GM23338 (cell line): Measurements from ENCODE around the gene WFS1. TPM values are rescaled to one million over a fixed set of nuclear protein-coding genes. Genes with fewer than 3 reads are reported as not detected.

ENCODE experiments used
- ATAC-seq: fragments of 200-7000 bp; cut with Tn5 transposase; 3 replicates; pipeline ENCODE4 v1.9.1; 2020
- DNase-seq: peaks from one replicate; pipeline ENCODE4 v3.0.0-alpha.2; 2015; ENCODE audit warnings: low spot score
- H2AFZ ChIP-seq: fragments of 200-600 bp; sonication (generic); 2 replicates; pipeline ENCODE4 v1.8.0; 2016; ENCODE audit warnings: antibody characterized with exemption, mild to moderate bottlenecking, moderate library complexity
- H3F3A ChIP-seq: fragments of 200-600 bp; sonication (generic); replicated peaks from 2 replicates; pipeline ENCODE4 v1.8.0; 2017; ENCODE audit warnings: antibody characterized with exemption, mixed run types, low read depth
- H3K27ac ChIP-seq: fragments of 200-600 bp; sonication (generic); 2 replicates; pipeline ENCODE4 v1.6.1; 2016; ENCODE audit warnings: low read depth
- H3K27me3 ChIP-seq: fragments of 200-600 bp; sonication (generic); 2 replicates; pipeline ENCODE4 v1.8.0; 2016; ENCODE audit warnings: mild to moderate bottlenecking, mixed run types, moderate library complexity; ENCODE audit not compliant: insufficient read depth
- H3K36me3 ChIP-seq: fragments of 200-600 bp; sonication (generic); 2 replicates; pipeline ENCODE4 v1.8.0; 2016; ENCODE audit warnings: mild to moderate bottlenecking; ENCODE audit not compliant: insufficient read depth
- H3K4me1 ChIP-seq: fragments of 200-600 bp; sonication (generic); 2 replicates; pipeline ENCODE4 v1.8.0; 2016; ENCODE audit warnings: mild to moderate bottlenecking, moderate library complexity; ENCODE audit not compliant: insufficient read depth
- H3K4me2 ChIP-seq: fragments of 200-600 bp; sonication (generic); 2 replicates; pipeline ENCODE4 v1.7.1; 2017; ENCODE audit warnings: mixed run types
- H3K4me3 ChIP-seq: fragments of 200-600 bp; sonication (generic); 2 replicates; pipeline ENCODE4 v1.6.1; 2016; ENCODE audit warnings: mixed run types
- H3K79me2 ChIP-seq: fragments of 200-600 bp; sonication (generic); replicated peaks from 2 replicates; pipeline ENCODE4 v1.8.0; 2017; ENCODE audit warnings: mild to moderate bottlenecking; ENCODE audit not compliant: insufficient read depth
- H3K9me2 ChIP-seq: fragments of 200-600 bp; sonication (generic); 2 replicates; pipeline ENCODE4 v1.8.0; 2017; ENCODE audit not compliant: insufficient read depth
- H4K20me1 ChIP-seq: fragments of 200-600 bp; sonication (generic); replicated peaks from 2 replicates; pipeline ENCODE4 v1.8.0; 2017; ENCODE audit warnings: mild to moderate bottlenecking; ENCODE audit not compliant: insufficient read depth
- H3K27ac Mint-ChIP-seq: 2 replicates; pipeline ENCODE4 v1.8.0; 2020; ENCODE audit warnings: inconsistent platforms, mild to moderate bottlenecking, moderate library complexity, mixed read lengths
- H3K27me3 Mint-ChIP-seq: 3 replicates; pipeline ENCODE4 v1.8.0; 2022; ENCODE audit warnings: low read depth, mild to moderate bottlenecking, moderate library complexity, mixed read lengths, inconsistent platforms; ENCODE audit not compliant: insufficient read depth, poor library complexity
- H3K36me3 Mint-ChIP-seq: 3 replicates; pipeline ENCODE4 v1.8.0; 2021; ENCODE audit warnings: low read depth, mild to moderate bottlenecking, inconsistent platforms, moderate library complexity, mixed read lengths
- H3K4me1 Mint-ChIP-seq: 3 replicates; pipeline ENCODE4 v1.8.0; 2020; ENCODE audit warnings: mild to moderate bottlenecking, inconsistent platforms, mixed read lengths
- H3K4me3 Mint-ChIP-seq: 3 replicates; pipeline ENCODE4 v1.8.0; 2021; ENCODE audit warnings: moderate library complexity, mild to moderate bottlenecking, inconsistent platforms, mixed read lengths
- H3K9me3 Mint-ChIP-seq: 3 replicates; pipeline ENCODE4 v1.8.0; 2020; ENCODE audit warnings: moderate library complexity, mild to moderate bottlenecking, inconsistent platforms, mixed read lengths
- CREB1 ChIP-seq: fragments of 250-450 bp; sonication (Bioruptor Pico); IDR thresholded peaks from 2 replicates; pipeline ENCODE4 v1.5.0; 2020; ENCODE audit warnings: low read depth, mild to moderate bottlenecking, moderate library complexity
- CTCF ChIP-seq, 2 experiments: fragments of 200-600 bp in 1 of 2; sonication (generic) in 1 of 2; conservative IDR thresholded peaks; 2 replicates each; pipeline versions ENCODE4 v1.5.1 to v1.6.1; 2016 to 2017; ENCODE audit warnings: antibody characterized with exemption in 2 of 2, low read depth in 2 of 2, mild to moderate bottlenecking in 2 of 2, moderate library complexity in 1 of 2
- EZH2 ChIP-seq: fragments of 200-600 bp; sonication (generic); IDR thresholded peaks from one replicate; pipeline ENCODE4 v1.8.0; 2017; ENCODE audit warnings: antibody characterized with exemption, mild to moderate bottlenecking, low read depth; ENCODE audit not compliant: unreplicated experiment
- POLR2AphosphoS5 ChIP-seq: IDR thresholded peaks from 2 replicates; pipeline ENCODE4 v1.6.1; 2016; ENCODE audit warnings: antibody characterized with exemption, low read depth
- REST ChIP-seq: IDR thresholded peaks from one replicate; pipeline ENCODE4 v1.6.1; 2018; ENCODE audit warnings: antibody characterized with exemption; ENCODE audit not compliant: unreplicated experiment
- ZNF331 ChIP-seq: fragments of 250-450 bp; sonication (Bioruptor Pico); IDR thresholded peaks from 2 replicates; pipeline ENCODE4 v1.5.0; 2020; ENCODE audit warnings: low read depth, mild to moderate bottlenecking, moderate library complexity
- ZNF462 ChIP-seq: fragments of 250-450 bp; sonication (Bioruptor Pico); IDR thresholded peaks from 2 replicates; pipeline ENCODE4 v1.5.0; 2020; ENCODE audit warnings: mild to moderate bottlenecking, moderate library complexity
- polyA plus RNA-seq: library from polyadenylated mRNA; unstranded; fragments of >200 nt; fragmentation: Nextera tagmentation; extraction: Ambion mirVana; gene quantifications from 2 replicates; pipeline ENCODE4 v1.2.1, GENCODE V29; 2016
- total RNA-seq: library from RNA; depleted of rRNA; stranded (reverse); fragments of >200 nt; shearing (Covaris generic); gene quantifications from 2 replicates; pipeline ENCODE4 v1.2.3, GENCODE V29; 2014
- TF ChIP-seq, protein P1 (sequence below): IDR thresholded peaks from 2 replicates; pipeline ENCODE4 v1.6.1; 2016; ENCODE audit warnings: antibody characterized with exemption

The WFS1 gene
- total and polyA plus RNA-seq, 2 experiments from 2014 or later: 24.7 to 45.4 TPM

- no peak overlapping the region for H3K4me2 ChIP-seq
- H3K27me3 ChIP-seq: no peaks in the 10 kb centered on the region
- H3K79me2 ChIP-seq: no peaks in the 10 kb centered on the region
- H3K36me3 ChIP-seq: 0 out of 2 replicates have a peak, but pooled peaks cover 5% of the 10 kb centered on the region
- no peak overlapping the region for H2AFZ ChIP-seq
- no peak overlapping the region for H3K27ac ChIP-seq
- H3K9me2 ChIP-seq: no peaks in the 10 kb centered on the region
- Mint-ChIP-seq H3K4me1 (no peaks in the 10 kb centered on the region), H3K4me3 (no peak overlapping the region), H3K36me3 (peaks cover 9% of the 10 kb centered on the region), H3K9me3 (no peaks in the 10 kb centered on the region), H3K27me3 (peaks cover 4% of the 10 kb centered on the region), H3K27ac (peak overlapping the region; percentile 70; the same call in 1 of the 2 replicates)
- H3K4me1 ChIP-seq: no peaks in the 10 kb centered on the region
- TF ChIP-seq CTCF (conservative IDR thresholded peaks at IDR 0.05; ENCODE audit: low read depth in 2 of 2) (no peak), CREB1 (no peak), ZNF331 (CRISPR knock-in tag) (no peak), REST (no peak), EZH2 (no peak)
- ATAC-seq (no peak), DNase-seq (no peak)
- no peak overlapping the region for H3K4me3 ChIP-seq
- peaks cover 9% of the 10 kb centered on the region; the same call in 1 of the 2 replicates for H4K20me1 ChIP-seq
- no peaks in the 10 kb centered on the region for H3F3A ChIP-seq
Measured at GRCh38 chr4:6288342-6288741, 18.7 kb downstream of the WFS1 start.

DNA sequence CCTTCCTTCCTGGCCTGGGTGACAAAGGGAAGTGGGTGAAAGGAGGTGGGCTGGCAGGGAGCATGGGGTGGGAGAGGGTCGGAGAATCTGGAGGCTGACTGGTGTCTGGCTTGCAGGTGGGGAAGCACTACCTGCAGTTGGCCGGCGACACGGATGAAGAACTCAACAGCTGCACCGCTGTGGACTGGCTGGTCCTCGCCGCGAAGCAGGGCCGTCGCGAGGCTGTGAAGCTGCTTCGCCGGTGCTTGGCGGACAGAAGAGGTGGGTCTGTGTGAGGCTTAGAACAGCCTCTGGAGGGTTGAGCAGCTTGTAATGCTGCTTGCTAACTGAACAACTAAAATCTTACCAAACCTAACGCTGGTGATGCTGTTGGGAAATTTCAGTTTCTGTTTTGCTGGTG lies 19.2 kb downstream of the WFS1 start:
- no peaks in the 10 kb centered on the region for H3K9me3 Mint-ChIP-seq
- H3K4me1 ChIP-seq: no peaks in the 10 kb centered on the region
- no peaks in the 10 kb centered on the region for H3K79me2 ChIP-seq
- peaks cover 4% of the 10 kb centered on the region for H3K27me3 Mint-ChIP-seq
- no peak for ATAC-seq
- H3K36me3 Mint-ChIP-seq: peaks cover 9% of the 10 kb centered on the region
- H3K27ac ChIP-seq: no peak overlapping the region
- no peak for DNase-seq
- H3K4me3 ChIP-seq: no peak overlapping the region
- no peak overlapping the region for H2AFZ ChIP-seq
- no peaks in the 10 kb centered on the region for H3K27me3 ChIP-seq
- no peaks in the 10 kb centered on the region for H3K4me1 Mint-ChIP-seq
- H3K4me2 ChIP-seq: no peak overlapping the region
- peaks cover 9% of the 10 kb centered on the region; the same call in 1 of the 2 replicates for H4K20me1 ChIP-seq
- 0 out of 2 replicates have a peak, but pooled peaks cover 5% of the 10 kb centered on the region for H3K36me3 ChIP-seq
- no peak overlapping the region for H3K4me3 Mint-ChIP-seq
- no peaks in the 10 kb centered on the region for H3K9me2 ChIP-seq
- peak overlapping the region; percentile 70; the same call in 1 of the 2 replicates for H3K27ac Mint-ChIP-seq
- no peaks in the 10 kb centered on the region for H3F3A ChIP-seq
- TF ChIP-seq EZH2 (no peak), CREB1 (no peak), ZNF462 (CRISPR knock-in tag) (no peak), POLR2AphosphoS5 (no peak)
- TF ChIP-seq, protein P1, sequence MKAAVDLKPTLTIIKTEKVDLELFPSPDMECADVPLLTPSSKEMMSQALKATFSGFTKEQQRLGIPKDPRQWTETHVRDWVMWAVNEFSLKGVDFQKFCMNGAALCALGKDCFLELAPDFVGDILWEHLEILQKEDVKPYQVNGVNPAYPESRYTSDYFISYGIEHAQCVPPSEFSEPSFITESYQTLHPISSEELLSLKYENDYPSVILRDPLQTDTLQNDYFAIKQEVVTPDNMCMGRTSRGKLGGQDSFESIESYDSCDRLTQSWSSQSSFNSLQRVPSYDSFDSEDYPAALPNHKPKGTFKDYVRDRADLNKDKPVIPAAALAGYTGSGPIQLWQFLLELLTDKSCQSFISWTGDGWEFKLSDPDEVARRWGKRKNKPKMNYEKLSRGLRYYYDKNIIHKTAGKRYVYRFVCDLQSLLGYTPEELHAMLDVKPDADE: no peak
